Endothelial cell (in vitro differentiated cells): ENCODE measurements around the gene PDE4D. TPM values are rescaled to one million over a fixed set of nuclear protein-coding genes. Genes with fewer than 3 reads are reported as not detected.

Experiments used
- DNase-seq: peaks from one replicate; pipeline ENCODE4 v3.0.0; 2021; ENCODE audit warnings: low spot score
- H3K27ac Mint-ChIP-seq: one replicate; pipeline ENCODE4 v1.8.0; 2021; ENCODE audit warnings: mixed read lengths, inconsistent platforms; ENCODE audit not compliant: unreplicated experiment
- H3K27me3 Mint-ChIP-seq: one replicate; pipeline ENCODE4 v1.8.0; 2021; ENCODE audit warnings: mild to moderate bottlenecking, moderate library complexity, mixed read lengths, inconsistent platforms; ENCODE audit not compliant: unreplicated experiment
- H3K36me3 Mint-ChIP-seq: one replicate; pipeline ENCODE4 v1.8.0; 2021; ENCODE audit warnings: mild to moderate bottlenecking, low read depth, mixed read lengths, inconsistent platforms; ENCODE audit not compliant: unreplicated experiment
- H3K4me1 Mint-ChIP-seq: one replicate; pipeline ENCODE4 v1.8.0; 2021; ENCODE audit warnings: mild to moderate bottlenecking, mixed read lengths, inconsistent platforms; ENCODE audit not compliant: unreplicated experiment
- H3K4me3 Mint-ChIP-seq: one replicate; pipeline ENCODE4 v1.8.0; 2021; ENCODE audit warnings: mild to moderate bottlenecking, mixed read lengths, inconsistent platforms; ENCODE audit not compliant: unreplicated experiment
- H3K9me3 Mint-ChIP-seq: one replicate; pipeline ENCODE4 v1.8.0; 2021; ENCODE audit warnings: mixed read lengths, inconsistent platforms; ENCODE audit not compliant: unreplicated experiment
- total RNA-seq: library from RNA; stranded (reverse); fragmentation: NEBNext Ultra II Directional; extraction: Animal tissue kit (Norgen Biotek cat#: 25700); gene quantifications from one replicate; pipeline ENCODE4 v1.2.1, GENCODE V29; 2021; ENCODE audit not compliant: unreplicated experiment
- TF ChIP-seq, protein P1 (sequence below): fragments of 200-600 bp; sonication (generic); IDR thresholded peaks from one replicate; pipeline ENCODE4 v1.5.0; 2021; ENCODE audit warnings: antibody characterized with exemption; ENCODE audit not compliant: unreplicated experiment

The PDE4D gene
- total RNA-seq, 1 donor from 2014 or later, result 9.4 TPM

DNA sequence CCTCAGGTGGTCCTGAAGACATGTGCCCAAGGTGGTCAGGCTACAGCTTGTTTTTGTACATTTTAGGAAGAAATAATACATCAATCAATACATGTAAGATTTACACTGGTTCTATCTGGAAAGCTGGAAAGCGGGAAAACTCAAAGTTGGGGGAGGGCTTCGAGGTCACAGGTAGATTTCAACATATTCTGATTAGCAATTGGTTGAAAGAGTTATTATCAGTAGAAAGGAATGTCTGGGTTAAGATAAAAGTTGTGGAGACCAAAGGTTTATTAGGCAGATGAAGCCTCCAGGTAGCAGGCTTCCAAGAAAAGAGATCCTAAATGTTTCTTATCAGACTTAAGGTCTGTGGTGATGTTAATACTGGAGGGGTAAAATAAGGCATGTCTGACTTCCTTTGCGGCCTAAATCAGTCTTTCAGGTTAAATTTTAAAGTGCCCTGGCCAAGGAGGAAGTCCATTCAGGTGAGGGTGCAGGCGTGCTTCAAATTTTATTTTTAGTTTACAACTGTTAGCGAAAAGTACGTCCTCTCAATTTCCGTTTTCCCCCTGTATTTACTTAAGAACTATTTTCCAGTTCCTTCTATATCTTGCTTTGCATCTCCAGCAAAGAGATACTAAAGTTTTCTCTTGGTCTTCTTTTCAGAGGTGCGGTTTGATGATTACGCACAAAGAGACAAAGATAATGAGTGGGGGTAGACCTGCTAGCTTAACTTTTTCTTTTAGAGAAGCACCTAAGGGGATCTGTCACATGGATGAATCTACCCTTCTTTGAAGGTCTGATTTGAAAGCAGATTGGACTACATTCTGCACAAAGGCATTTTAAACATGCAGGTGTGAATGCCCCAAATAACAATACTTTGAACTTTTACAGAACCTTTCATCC lies 732.1 kb downstream of the PDE4D start:
- Mint-ChIP-seq H3K36me3 (no peaks in the 10 kb centered on the region), H3K27me3 (peaks cover 1% of the 10 kb centered on the region), H3K4me1 (no peaks in the 10 kb centered on the region), H3K27ac (no peak overlapping the region), H3K9me3 (no peaks in the 10 kb centered on the region), H3K4me3 (no peak overlapping the region)
- DNase-seq, result no peak
- TF ChIP-seq, protein P1, sequence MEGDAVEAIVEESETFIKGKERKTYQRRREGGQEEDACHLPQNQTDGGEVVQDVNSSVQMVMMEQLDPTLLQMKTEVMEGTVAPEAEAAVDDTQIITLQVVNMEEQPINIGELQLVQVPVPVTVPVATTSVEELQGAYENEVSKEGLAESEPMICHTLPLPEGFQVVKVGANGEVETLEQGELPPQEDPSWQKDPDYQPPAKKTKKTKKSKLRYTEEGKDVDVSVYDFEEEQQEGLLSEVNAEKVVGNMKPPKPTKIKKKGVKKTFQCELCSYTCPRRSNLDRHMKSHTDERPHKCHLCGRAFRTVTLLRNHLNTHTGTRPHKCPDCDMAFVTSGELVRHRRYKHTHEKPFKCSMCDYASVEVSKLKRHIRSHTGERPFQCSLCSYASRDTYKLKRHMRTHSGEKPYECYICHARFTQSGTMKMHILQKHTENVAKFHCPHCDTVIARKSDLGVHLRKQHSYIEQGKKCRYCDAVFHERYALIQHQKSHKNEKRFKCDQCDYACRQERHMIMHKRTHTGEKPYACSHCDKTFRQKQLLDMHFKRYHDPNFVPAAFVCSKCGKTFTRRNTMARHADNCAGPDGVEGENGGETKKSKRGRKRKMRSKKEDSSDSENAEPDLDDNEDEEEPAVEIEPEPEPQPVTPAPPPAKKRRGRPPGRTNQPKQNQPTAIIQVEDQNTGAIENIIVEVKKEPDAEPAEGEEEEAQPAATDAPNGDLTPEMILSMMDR, result no peak

DNA sequence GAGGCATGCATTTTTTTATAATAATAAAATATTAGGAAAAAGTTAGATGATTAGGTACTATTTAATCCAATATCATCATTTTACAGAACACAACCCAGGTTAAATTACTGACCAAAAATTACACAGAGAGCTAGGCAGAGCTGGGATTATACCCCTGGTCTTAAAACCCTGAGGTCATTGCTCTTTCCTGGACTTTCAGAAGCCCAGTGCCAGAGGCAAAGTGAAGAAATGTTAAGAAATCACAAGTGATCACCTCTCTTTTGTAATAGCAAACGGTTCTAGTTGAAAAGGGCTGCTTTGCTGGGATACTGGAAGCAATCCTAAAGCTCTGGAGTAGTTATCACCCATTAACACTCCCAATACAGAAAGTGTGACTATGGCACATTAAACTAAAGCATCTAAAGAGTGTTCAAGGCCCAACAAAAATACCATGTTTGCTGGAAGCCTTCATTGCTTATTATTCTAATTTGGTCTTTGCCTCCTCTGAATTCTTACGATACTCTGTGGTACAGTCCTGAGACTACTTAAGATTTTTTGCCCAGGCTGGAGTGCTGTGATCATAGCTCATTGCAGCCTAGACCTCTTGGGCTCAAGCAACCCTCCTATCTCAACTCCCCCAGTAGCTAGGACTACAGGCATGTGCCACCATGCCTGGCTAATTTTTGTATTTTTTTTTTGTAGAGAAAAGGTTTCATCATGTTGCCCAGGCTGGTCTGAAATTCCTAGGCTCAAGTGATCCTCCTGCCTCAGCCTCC lies 734.7 kb downstream of the PDE4D start:
- H3K36me3 Mint-ChIP-seq, result no peaks in the 10 kb centered on the region
- no peak overlapping the region for H3K27ac Mint-ChIP-seq
- H3K27me3 Mint-ChIP-seq, result peaks cover 1% of the 10 kb centered on the region
- no peaks in the 10 kb centered on the region for H3K9me3 Mint-ChIP-seq
- no peaks in the 10 kb centered on the region for H3K4me1 Mint-ChIP-seq
- TF ChIP-seq, protein P1, result no peak
- no peak for DNase-seq
- no peak overlapping the region for H3K4me3 Mint-ChIP-seq

DNA sequence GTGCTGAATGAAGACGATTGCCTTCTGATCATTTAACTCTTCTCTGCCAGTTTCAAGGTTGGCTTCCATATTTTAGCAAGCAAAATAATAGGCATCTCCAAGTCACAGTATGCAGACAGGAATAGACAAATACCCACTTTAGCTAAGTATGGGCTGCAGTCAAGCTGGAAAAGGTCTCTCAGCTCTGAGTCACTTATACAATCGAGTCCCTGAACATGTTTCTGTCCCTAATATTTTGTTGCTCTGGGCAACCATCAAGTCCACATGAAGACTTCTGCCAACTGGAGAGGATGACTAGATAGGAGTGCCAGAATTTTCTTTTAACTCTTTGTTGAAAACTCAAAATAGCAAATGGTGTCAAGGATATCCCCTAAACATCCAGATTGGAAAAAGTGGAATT lies 735.4 kb downstream of the PDE4D start:
- Mint-ChIP-seq H3K27ac (no peak overlapping the region), H3K27me3 (peaks cover 1% of the 10 kb centered on the region), H3K4me1 (no peaks in the 10 kb centered on the region), H3K36me3 (no peaks in the 10 kb centered on the region), H3K4me3 (no peak overlapping the region), H3K9me3 (no peaks in the 10 kb centered on the region)
- no peak for DNase-seq
- TF ChIP-seq, protein P1, result no peak

DNA sequence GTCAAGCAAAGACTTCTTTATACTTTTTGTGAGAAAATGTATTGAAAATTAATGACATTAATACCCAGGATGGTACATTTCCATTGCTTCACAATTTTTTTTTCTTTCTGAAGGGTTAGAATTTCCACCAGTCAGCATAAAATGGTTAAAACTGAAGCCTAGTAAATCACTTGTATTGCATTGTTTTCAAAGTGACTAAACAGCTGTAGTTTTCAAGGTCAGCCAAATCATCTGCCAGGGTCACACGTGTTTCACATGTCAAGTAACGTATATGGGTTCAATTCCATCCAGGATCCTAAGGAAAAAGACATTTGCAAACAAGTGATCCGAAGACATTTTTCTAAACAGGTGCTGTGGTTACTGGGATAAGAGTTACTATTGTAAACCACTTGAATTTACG lies 736.5 kb downstream of the PDE4D start:
- Mint-ChIP-seq H3K27me3 (peaks cover 1% of the 10 kb centered on the region), H3K4me3 (no peak overlapping the region), H3K27ac (no peak overlapping the region)

More for the DNA sequence above, 736.5 kb downstream of the PDE4D start:
- Mint-ChIP-seq H3K4me1 (no peaks in the 10 kb centered on the region), H3K36me3 (no peaks in the 10 kb centered on the region), H3K9me3 (no peaks in the 10 kb centered on the region)
- DNase-seq, result no peak
- TF ChIP-seq, protein P1, result no peak
